GM12873 (cell line): Measurements from ENCODE around the gene EFHD1.

Experiments
- TF ChIP-seq, protein P1 (sequence below): IDR thresholded peaks from 2 replicates; pipeline ENCODE4 v1.5.1; 2012; ENCODE audit warnings: low read depth, mild to moderate bottlenecking, moderate library complexity, low read length, control low read depth; ENCODE audit not compliant: insufficient read depth; ENCODE audit errors: missing control alignments

EFHD1 gene

DNA sequence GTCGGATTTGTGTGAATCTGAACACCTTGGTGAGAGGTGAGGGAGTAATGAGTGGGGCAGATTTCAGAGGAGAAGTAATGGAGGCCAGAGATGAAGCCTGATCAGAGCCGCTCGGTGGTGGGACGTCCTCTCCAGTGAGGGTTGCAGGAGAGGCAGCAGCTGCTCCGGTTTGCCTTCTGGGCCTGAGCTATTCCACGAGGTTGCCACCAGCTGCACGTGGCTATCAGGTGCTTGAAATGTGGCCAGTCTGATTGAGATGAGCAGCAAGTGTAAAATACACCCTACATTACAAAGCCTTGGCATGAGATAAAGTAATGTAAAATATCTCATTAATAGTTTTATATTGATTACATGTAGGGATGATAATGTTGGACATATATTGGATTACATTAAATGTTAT lies 10.8 kb upstream of the EFHD1 start:
- TF ChIP-seq, protein P1, sequence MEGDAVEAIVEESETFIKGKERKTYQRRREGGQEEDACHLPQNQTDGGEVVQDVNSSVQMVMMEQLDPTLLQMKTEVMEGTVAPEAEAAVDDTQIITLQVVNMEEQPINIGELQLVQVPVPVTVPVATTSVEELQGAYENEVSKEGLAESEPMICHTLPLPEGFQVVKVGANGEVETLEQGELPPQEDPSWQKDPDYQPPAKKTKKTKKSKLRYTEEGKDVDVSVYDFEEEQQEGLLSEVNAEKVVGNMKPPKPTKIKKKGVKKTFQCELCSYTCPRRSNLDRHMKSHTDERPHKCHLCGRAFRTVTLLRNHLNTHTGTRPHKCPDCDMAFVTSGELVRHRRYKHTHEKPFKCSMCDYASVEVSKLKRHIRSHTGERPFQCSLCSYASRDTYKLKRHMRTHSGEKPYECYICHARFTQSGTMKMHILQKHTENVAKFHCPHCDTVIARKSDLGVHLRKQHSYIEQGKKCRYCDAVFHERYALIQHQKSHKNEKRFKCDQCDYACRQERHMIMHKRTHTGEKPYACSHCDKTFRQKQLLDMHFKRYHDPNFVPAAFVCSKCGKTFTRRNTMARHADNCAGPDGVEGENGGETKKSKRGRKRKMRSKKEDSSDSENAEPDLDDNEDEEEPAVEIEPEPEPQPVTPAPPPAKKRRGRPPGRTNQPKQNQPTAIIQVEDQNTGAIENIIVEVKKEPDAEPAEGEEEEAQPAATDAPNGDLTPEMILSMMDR: no peak

DNA sequence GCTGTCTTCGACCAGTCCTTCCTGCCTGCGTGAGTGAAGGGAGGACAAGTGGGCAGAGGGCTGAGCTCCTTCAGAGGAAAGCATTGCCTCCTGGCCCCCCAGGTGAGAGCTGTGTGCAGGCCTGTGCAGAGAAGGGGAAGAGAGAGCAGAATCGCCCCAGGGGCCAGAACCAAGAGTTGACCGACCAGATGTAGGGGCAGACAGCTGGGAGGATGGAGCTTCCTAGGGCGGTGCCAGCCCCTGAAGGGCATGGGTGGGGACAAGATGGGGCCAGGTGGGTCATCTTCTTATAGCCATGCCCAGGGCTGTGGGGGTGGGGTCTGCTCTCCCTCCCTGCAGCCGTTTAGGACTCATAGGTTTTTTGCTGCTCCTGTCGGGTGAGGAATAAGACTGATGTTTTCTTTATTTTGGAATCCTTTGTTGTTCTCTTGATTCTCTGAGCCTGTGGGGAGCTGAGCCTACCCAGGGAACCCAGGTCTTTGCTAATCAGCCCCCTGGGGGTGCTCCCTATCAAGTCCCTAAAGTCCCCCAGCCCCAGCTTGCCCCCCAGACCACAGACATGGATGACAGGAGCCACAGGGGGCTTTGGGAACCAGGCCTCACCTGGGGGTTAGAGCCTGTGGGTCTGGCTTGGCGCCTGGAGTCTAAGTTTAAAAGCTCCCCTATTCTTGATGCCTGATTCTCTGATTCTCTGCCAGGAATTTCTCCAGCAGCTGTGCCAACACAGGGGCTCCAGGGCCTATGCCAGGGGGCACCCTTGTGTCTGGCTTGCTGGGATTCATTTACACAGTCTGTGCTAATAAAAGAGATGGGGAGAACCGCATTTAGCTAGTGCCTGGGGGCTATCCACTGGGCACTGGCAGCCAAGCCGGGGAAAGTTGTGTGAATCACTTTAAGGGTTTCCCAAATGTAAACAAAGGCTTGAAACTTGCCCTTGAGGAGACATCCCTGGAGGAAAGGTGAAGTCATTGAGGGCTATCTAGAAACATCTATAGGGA lies 9.3 kb upstream of the EFHD1 start:
- TF ChIP-seq, protein P1: no peak

DNA sequence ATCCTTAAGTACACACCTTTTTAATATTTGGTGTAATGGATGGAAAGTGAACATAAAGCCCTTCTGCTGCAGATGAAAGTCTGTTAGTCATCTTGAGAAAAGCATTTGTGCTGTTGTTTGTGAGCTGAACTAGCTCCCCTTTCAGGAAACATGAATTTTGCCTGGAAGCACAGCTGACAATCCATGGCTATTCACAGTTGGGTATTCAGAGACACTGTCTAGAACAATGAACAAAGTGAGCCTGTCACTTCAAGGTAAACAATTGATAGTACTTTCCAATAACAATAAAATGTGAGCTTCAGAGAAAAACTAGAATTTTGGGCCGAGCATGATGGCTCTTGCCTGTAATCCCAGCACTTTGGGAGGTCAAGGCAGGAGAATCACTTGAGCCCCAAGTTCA lies 6.8 kb upstream of the EFHD1 start:
- TF ChIP-seq, protein P1: no peak

DNA sequence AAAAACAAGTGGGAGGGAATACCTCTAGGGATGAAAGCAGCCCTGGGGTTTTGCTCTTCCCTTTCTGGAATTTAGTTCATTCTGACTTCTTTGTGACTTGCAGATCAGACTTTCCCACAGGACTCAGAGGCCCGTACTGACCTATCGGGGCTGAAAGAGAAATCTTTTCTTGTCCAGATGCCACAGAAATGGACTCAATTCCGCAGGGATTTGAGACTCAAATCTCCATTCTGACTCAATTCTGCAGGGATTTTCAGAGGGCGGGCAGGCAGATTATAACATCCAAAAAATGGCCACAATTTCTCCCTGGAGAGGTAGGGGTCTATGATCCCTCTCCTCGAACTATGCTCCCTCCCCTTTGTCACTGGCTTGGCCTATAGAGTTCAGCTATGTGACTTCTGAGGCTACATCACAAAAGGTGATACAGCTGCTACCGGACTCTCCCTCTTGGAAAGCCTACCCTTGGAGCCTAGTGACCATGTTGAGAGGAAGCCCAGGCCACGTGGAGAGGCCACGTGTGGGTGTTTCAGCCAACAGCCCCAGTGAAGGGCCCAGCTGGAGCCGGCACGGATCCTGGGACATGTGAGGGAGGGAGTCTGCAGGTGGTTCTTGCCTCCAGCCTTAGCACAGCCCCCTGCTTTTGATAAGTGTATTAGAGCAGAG lies 4.8 kb upstream of the EFHD1 start:
- TF ChIP-seq, protein P1: no peak

DNA sequence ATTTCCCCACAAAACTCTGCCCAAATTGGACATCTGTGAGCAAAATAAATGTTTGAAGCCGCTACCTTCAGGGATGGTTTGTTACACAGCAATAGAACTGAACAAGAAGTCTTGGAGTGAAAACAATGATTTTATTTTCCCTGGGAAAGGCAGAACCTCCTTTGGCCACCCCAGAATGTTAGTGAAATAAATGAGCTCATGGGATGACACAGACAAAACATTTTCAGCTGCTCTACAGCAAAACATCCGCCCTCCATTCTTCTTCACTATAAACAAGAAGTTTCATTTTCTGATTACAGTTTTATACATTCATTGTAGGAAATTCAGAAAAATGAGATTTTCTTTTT lies 4.3 kb upstream of the EFHD1 start:
- TF ChIP-seq, protein P1: no peak

DNA sequence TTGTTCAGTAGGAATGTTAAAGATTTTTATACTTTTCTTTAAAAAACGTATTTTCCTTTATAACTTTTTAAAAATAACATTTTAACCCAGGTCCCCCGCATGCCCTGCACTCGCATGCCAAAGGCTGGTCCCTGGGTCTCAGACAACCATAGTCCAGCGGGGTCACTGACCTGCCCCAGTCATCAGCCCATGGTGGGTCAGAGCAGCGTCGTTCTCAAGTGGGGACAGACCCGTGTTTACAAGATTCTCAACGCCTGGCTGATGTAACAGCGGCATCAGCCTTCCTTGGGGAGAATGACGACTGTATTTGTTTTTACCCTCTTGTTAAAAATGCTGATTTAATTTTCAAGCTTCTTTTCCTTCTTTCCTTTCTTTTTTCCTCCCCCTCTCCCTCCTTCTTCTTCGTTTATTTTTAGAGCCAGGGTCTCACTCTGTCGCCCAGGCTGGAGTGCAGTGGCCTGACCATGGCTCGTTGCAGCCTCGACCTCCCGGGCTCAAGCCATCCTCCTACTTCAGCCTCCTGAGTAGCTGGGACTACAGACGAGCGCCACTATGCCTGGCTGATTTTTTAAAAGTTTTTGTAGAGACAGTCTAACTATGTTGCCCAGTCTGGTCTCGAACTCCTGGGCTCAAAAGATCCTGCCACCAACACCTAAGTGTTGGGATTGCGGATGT lies 1.0 kb upstream of the EFHD1 start:
- TF ChIP-seq, protein P1: no peak

DNA sequence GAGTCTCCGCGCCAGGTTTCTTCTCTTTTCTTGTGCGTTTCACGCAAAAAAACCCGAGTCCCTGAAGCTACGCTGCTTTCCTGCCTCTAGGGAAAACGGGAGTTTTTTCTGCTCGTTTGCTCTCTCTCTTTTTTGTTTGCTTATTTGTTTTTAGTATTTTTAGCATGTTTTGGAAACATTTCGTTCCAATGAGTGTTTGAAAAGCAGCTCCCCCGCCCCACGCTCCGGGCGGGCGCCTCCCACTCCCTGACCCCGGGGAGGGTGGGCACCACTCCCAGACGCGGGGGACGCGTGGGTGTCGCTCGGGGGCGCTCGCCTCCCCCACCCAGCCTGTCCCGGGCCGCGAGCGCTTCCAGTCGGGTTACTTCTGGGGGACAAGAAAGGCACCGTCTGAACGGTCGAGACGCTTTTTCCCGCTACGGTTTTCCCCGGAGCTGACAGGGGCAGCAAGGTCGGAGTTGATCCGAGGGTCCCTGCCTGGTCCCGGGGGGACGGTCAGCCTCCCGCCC lies 446 bp upstream of the EFHD1 start:
- TF ChIP-seq, protein P1: no peak
